Stimulated activated naive CD8-positive, alpha-beta T cell treated with anti-CD3 and anti-CD28 coated beads, Interleukin-15, Interleukin-2, amounts not matched to agents 100 U/mL and 50 U/mL, for 24 hours (primary cell): Measurements from ENCODE around the gene PAK1IP1.
"Not testable (repeated sequence)": the region's sequence is repeated elsewhere in the genome, so short reads cannot be mapped to it uniquely, and the experiment has no call there.

Source experiments
- ATAC-seq: fragments of 150-1000 bp; cut with Tn5 transposase; one replicate; pipeline ENCODE4 v1.10.0; 2021
- DNase-seq: peaks from one replicate; pipeline ENCODE4 v3.0.0; 2021

PAK1IP1 gene

DNA sequence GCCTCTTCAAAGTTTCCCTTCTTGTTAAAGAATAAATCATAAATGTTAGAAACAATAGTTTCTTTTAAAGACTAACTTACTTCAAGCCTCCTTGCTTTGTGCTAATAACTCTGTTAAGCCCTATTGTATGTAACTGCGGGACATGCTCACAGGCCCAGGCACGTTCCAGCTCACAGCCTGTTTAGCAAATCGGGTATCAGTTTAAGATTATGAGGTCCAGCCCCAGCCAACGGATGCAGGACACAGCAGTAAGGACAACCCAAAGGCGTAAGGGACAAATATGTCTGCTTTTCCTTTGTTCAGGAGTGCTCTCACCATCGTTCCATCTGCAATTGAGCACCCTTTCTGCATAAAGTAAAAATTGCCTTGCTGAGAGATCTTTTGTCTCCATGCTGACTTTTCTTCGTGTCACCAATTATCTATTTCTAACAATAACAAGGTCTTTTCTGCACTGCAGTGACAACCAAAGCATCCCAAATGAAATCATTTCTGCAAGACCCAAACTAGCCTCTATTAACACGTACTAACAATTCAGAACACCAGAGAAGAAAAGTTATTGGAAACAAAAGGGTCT lies 1.7 kb upstream of the PAK1IP1 start:
- no peak for DNase-seq
- ATAC-seq, result no peak

DNA sequence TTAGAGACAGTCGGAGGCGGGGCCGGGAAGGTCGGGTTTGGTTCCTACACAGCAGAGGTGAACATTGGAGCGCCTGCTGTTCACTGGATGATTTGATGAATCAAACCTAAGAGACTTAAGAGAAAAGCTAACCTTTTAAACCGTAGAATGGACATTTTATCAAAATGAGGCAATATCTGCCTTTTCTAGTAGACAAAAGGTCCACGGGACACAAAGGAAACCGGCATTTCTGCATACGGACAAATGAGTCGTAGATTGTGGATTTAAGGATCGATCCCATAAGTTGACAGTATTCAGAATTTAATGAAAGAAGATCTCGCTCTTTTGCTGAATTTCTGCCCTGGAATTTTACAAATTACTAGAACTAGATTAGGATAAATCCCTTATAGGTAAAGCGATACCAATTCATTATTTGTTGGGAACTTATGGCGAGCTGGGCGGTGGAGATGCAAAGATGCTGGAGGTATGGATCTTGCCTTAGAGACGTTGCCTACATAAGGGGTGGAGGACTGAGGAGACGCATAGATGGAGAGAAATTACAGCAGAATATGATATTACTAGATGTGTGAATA lies 400 bp downstream of the PAK1IP1 start:
- DNase-seq (no peak), ATAC-seq (no peak)

DNA sequence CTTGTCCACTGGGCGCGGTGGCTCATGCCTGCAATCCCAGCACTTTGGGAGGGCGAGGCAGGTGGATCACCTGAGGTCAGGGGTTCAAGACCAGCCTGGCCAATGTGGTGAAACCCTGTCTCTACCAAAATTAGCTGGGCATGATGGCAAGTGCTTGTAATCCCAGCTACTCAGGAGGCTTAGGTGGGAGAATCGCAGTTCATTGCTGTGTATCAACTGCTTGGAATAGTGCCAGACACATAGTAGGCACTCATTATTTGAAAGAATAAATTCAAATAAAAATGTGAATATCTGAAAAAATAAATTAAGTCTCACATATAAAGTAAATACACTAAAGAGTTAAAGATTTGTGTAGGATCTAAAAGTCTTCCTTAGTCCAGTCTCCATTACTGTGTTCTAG lies 1.9 kb downstream of the PAK1IP1 start:
- DNase-seq (no peak), ATAC-seq (no peak)

DNA sequence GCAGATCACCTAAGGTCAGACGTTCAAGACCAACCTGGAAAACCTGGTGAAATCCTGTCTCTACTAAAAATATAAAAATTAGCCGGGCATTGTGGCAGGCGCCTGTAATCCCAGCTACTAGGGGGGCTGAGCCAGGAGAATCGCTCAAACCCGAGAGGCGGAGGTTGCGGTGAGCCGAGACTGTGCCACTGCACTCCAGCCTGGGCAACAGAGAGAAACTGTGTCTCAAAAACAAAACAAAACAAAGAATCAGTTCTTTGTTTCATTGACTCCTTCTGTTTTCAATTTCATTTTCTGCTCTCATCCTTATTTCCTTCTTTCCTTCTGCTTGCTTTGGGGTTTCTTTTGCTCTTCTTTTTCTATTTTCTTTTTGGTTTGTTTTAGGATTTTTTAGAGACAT lies 19.2 kb downstream of the PAK1IP1 start:
- ATAC-seq (no peak), DNase-seq (no peak)

DNA sequence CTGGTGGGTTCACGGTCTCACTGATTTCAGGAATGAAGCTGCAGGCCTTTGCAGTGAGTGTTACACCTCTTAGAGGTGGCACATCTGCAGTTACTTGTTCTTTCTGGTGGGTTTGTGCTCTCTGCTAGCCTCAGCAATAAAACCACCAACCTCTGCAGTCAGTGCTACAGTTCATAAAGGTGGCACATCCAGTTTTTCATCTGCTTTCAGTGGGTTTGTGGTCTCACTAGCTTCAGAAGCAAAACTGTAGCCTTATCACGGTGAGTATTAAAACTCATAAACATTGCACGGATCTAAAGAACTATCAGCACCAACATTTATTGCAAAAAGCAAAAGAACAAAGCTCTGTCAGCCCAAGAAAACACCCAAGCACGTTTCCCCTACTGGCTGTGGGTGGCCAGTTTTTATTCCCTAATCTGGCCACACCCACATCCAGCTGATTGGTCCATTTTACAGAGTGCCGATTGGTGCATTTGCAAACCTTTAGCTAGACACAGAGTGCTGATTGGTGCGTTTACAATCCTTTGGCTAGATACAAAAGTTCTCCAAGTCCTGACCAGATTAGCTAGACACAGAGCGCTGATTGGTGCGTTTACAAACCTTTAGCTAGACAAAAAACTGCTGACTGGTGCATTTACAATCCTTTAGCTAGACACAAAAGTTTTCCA lies 24.7 kb downstream of the PAK1IP1 start:
- DNase-seq, result peak; percentile 53
- no peak for ATAC-seq

DNA sequence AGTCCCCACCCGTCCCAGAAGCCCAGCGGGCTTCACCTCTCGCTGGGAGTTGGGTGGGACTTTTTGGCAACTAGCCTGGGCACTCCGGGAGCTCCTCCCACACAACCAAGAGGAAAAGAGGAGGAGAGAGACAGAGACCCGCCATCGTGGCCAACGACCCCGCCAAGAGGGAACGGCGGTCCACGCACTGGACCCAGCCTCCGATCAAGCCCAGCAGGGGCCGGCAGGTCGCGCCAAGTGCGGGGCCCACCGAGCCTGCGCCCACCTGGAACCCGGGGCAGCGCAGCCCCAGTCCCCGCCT lies 25.1 kb downstream of the PAK1IP1 start:
- ATAC-seq (no peak), DNase-seq (no peak)

DNA sequence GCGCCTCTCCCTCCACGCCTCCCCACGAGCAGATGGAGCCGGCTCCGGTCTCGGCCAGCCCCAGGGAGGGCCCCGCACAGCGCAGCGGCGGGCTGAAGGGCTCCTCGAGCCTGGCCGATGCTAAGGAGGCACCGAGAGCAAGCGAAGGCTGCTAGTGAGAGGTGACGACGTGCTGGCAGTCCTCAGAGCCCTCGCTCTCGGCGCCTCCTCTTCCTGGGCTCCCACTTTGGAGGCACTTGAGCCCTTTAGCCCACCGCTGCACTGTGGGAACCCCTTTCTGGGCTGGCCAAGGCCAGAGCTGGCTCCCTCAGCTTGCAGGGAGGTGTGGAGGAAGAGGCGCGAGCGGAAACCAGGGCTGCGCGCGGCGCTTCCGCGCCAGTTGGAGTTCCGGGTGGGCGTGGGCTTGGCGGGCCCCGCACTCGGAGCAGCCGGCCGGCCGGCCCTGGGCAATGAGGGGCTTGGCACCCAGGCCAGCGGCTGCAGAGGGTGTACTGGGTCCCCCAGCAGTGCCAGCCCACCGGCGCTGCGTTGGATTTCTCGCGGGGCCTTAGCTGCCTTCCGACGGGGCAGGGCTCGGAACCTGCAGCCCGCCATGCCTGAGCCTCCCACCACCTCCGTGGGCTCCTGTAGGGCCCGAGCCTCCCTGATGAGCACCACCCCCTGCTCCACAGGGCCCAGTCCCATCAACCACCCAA lies 25.6 kb downstream of the PAK1IP1 start:
- ATAC-seq (peak; percentile 13), DNase-seq (peak; percentile 68)

DNA sequence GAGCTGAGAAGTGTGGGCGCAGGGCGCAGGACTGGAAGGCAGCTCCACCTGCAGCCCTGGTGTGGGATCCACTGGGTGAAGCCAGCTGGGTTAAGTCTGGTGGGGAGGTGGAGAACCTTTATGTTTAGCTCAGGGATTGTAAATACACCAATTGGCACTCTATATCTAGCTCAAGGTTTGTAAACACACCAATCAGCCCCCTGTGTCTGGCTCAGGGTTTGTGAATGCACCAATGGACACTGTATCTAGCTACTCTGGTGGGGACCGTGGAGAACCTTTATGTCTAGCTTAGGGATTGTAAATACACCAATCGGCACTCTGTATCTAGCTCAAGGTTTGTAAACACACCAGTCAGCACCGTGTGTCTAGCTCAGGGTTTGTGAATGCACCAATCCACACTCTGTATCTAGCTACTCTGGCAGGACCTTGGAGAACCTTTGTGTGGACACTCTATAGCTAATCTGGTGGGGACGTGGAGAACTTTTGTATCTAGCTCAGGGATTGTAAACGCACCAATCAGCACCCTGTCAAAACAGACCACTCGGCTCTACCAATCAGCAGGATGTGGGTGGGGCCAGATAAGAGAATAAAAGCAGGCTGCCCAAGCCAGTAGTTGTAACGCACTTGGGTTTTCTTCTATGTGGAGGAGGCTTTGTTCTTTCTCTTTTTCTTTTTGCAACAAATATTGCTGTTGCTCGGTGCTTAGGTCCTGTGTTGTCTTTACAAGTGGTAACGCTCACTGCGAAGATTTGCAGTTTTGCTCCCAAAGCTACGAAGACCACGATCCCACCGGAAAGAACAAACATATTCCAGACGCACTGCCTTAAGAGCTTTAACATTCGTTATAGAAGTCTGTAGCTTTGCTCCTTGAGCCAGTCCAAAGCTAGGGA lies 26.4 kb downstream of the PAK1IP1 start:
- not testable (repeated sequence) for ATAC-seq
- peak; percentile 42 for DNase-seq

DNA sequence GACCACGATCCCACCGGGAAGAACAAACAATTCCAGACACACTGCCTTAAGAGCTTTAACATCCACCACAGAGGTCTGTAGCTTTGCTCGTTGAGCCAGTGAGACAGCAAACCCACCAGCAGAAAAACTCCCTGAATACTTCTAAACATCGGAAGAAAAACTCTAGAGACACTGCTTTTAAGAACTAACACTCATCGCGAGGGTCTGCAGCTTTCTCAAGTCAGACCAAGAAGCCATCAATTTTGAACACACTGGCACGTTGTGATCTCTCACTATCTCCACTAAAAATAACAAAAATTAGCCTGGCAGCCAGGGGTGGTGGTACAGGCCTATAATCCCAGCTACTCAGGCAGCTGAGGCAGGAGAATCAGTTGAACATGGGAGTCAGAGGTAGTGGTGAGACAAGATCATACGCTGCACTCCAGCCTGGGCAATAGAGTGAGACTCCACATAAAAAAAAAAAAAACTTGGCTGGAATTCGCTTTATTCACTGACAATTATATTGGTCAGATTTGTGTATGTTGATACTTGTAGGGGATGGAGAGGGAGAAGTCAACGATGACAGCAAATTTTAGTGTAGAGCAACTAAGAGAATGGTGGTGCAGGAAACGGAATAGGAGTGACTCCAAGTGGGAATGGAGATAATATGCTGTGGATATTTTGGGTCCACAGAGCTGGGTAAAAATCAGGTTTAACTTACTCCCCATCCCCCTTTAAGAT lies 27.2 kb downstream of the PAK1IP1 start:
- ATAC-seq, result no peak
- no peak for DNase-seq

DNA sequence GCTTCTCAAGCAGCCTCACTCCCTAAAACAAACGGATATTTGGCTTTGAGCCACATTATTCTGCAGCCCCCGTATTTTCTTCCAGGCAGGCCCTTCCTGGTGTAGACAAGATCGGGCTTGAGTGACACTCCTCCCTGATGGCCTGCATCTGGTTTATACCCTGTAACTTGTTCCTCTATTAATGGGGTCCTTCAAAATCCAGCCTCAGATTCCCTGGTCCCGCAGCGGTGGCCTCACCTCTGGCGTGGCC lies 27.7 kb downstream of the PAK1IP1 start:
- no peak for DNase-seq
- no peak for ATAC-seq

DNA sequence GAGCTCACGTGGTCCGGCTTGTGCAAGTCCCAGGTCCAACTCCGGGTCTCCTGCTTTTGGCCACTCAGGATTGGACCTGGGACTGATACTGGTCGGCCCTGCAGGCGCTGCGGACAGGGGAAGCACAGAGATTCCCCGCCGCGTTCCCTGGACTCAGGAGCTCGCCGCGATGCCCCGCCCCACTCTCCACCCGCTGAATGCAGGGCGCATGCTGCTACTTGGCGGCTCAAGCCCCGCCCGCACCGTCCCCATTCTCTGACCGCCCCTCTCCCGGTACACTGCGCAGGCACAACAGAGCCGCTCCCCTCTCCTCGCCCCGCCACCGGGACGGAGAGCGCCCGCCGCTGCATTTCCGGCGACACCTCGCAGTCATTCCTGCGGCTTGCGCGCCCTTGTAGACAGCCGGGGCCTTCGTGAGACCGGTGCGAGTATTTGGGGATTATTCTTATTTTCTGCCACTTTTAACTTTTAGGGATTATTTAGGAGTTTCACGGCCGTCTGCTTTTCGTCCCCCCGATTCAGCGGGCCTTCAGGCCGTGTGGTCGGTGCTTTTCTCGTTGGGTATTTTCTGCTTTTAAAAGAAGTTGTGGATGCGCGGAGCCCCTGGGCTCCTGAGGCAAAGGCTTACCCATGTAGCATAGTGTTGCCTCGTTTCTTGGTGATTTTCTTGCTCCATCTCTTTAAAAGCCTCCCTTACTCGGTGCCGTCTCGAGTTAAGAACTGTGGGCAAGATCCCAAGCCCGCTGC lies 28.2 kb downstream of the PAK1IP1 start, which contains the start of gene TMEM14C:
TSS of gene TMEM14C (plus strand) at position 251 of the 747 bp plus-strand sequence. CDS start 1,544 bp downstream, outside the sequence.
- peak; percentile 94 for DNase-seq
- ATAC-seq, result peak; percentile 98

DNA sequence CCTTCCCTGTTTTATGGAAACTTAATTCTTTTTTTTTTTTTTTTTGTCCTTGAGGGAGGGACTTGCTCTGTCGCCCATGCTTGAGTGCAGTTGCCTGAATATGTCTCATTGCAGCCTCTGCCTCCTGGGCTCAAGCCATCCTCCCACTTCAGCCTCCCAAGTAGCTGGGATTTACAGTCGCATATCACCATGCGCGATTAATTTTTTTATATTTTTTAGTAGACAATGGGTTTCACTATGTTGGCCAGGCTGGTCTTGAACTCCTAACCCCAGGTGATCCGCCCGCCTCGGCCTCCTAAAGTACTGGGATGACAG lies 28.8 kb downstream of the PAK1IP1 start:
- ATAC-seq (no peak), DNase-seq (no peak)

DNA sequence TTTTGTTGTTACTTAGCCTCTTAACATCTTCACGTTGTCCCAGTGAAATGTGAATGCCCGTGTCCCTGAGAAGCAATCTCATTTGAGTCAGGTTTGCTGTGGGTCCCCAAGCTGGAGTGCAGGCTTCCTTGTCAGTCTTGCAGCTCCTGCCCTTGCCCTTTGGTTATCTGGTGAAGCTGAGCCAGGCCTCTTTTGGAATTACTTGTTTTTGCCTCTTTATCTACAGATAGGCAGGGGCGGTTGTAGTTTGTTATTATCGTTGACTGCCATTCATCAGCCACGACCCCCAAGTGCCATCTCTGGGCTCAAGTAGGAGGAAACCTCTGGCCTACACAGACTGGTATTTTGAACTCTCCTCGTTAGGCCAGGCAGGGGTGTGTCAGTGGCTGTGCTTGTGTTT lies 30.3 kb downstream of the PAK1IP1 start:
- no peak for ATAC-seq

DNA sequence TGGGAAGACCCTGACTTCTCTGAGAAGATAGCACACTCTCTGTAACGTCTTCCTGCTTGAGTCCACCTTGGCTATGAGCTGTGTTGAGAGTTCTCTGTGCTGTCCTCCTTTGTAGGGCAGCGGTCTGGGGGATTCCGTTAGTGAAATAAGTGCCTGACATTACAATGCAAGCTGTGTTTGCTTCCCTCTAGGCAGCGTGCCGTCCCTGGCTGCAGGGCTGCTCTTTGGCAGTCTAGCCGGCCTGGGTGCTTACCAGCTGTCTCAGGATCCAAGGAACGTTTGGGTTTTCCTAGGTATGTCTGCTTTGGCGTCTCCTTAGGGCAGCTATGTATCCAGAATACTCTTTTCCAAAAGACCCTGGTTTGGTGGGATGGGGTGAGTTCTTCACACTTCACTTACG lies 30.9 kb downstream of the PAK1IP1 start:
- no peak for ATAC-seq
- no peak for DNase-seq

More for the DNA sequence above, 30.3 kb downstream of the PAK1IP1 start:
- no peak for DNase-seq

DNA sequence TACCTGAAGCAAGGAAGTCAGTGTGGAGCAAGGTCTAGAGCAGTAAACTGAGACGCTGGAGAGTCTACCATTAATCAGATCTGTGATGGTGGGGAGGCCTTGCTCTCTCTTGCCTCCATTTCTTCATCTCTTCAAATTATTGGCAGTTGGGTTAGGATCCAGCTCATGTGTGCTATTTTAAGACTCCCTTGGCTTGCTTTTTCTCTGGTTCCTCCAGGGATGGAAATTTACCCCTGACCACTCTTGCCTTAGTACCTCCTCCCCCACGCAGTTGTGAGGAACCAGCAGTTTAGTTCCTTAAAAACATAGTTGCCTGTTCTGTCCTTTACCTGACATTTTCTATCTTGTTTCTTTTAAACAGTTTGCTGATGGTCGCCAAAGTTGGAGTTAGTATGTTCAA lies 35.5 kb downstream of the PAK1IP1 start:
- no peak for DNase-seq
- ATAC-seq, result no peak

DNA sequence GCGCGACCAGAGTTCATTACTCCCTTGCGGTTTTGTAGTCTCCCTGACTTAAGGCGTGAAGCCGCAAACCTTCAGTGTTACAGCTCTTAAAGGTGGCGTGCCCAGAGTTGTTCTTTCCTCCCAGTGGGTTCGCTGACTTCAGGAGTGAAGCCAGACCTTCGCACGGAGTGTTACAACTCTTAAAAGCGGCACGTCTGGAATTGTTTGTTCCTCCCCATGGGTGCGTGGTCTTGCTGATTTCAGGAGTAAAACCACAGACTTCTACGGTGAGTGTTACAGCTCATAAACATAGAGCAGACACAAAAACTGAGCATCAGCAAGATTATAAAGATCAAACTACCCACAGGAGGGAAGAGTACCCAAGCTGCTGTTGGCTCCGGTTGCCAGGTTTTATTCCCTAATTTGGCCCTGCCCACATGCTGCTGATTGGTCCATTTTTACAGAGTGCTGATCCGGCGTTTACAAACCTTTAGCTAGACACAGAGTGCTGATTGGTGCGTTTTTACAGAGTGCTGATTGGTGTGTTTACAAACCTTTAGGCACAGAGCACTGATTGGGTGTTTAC lies 38.5 kb downstream of the PAK1IP1 start:
- ATAC-seq (no peak), DNase-seq (no peak)

DNA sequence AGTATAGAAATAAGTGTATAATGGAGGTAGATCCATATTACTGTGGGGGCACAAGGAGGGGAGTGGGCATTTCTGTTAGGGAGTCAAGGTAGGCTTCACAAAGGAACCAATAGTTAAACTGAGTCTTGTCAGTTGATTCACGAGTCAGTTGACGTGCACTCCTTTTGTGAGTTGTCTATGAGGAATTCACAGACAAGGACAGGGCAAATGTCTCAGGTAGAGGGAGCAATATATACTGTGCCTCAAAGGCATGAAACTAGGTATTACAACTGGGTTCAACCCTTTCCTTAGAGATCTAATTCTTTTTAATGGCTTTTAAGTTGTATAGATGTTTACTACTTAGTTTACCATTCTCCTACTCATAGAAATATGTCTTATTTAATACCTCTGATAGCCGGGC lies 39.1 kb downstream of the PAK1IP1 start:
- no peak for ATAC-seq
- no peak for DNase-seq

DNA sequence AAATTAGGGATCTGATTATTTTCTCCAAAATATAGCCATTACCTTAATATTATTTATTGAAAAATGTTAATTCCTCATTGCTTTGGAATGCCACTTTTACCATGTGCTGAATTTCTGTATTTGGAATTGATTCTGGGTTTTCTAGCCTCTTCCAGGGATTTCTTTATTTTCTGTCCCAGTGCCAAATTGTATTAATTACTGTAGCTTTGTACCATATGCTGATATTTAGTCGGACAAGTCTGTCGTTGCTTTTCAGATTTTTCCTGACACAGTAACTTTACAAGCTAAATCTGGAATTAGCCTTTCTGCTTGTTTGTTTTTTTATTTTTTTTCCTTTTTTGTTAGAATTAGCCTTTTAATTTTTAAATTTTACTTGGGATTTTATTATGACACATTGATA lies 42.0 kb downstream of the PAK1IP1 start:
- ATAC-seq (no peak), DNase-seq (no peak)

DNA sequence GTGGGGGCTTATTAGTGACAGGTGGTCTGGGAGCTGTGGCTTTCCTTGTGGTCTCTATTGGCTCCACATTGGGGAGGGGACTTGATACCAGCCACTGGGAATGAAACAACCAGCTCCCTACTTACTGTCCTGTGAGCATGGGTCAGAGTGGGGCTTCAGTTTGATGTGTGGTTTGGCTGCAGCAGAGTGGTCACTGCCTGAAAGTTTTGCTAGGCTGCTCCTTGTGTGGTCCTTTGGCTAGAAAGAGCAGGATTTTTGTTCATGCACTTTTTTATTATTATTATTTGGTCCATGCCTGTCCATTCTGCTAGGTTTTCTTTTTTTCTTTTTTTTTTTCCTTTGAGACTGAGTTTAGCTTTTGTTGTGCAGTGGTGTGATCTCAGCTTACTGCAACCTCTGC lies 45.3 kb downstream of the PAK1IP1 start:
- ATAC-seq, result no peak
- DNase-seq, result no peak

DNA sequence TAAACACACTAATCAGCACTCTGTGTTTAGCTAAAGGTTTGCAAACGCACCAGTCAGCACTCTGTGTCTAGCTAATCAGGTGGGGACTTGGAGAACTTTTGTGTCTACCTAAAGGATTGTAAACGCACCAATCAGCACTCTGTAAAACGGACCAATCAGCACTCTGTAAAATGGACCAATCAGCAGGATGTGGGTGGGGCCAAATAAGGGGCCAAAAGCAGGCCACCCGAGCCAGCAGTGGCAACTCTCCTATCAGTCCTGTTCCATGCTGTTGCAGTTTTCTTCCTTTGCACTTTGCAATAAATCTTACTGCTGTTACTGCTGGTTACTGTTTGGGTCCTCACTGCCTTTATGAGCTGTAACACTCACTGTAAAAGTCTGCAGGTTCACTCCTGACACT lies 46.9 kb downstream of the PAK1IP1 start:
- DNase-seq, ATAC-seq: not testable (repeated sequence)

DNA sequence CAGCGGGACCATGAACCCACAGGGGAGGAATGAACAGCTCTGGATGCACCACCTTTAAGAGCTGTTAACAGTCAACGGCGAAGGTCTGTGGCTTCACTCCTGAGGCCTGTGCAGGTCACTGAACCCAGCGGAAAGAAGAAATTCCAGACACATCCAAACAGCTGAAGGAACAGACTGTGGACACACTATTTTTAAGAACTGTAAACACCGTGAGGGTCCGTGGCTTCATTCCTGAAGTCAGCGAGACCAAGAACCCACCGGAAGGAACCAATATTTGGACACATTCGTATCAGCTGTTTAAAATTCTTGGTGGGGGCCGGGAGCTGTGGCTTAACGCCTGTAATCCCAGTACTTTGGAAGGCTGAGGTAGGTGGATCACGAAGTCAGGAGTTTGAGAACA lies 47.5 kb downstream of the PAK1IP1 start:
- ATAC-seq (no peak), DNase-seq (no peak)
